RWPE1 (cell line): ENCODE results near the gene KCNS3.
A peak's percentile ranks its signal among the peaks of the same experiment; 100 is the strongest.

Source experiments
- CTCF ChIA-PET: fragments of 350-600 bp; sonication (Branson Sonifier 250); formaldehyde crosslinking; extraction: SDS; loops from one replicate; lab custom pipeline; 2021; lab: Yijun Ruan, JAX
- POLR2A ChIA-PET: fragments of 400-600 bp; formaldehyde crosslinking; extraction: SDS; loops from one replicate; lab custom pipeline; 2020; ENCODE audit warnings: antibody characterized with exemption; ENCODE audit not compliant: low non-redundant PET; lab: Yijun Ruan, JAX
- DNase-seq: peaks from one replicate; pipeline ENCODE4 v3.0.0; 2012; ENCODE audit warnings: low spot score
- H3K27ac ChIP-seq: fragments of 450-650 bp; 2 replicates; pipeline ENCODE4 v1.5.1; 2017
- CTCF ChIP-seq: fragments of 450-650 bp; conservative IDR thresholded peaks from 2 replicates; pipeline ENCODE4 v1.5.1; 2017; ENCODE audit warnings: low read depth, mild to moderate bottlenecking

The KCNS3 gene

DNA sequence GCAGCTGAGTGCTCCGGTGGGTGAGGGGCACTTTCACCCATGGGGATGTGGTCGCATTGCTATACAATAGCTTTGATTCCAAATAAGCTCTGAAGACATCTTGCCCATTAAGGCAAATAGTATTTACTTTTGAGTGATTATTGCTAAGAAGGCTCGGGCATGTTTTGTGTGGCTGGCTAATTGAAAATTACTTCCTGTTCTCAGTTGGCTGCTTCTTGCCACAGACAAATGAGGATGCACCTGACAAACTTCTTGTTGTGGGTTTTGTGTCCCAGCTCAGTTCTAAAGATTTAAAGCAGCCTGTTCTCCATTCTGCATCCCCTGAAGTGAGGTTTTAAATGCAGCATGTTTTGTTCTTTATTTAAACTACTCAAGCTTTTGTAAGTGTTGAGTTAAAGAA is 88.3 kb downstream of the KCNS3 start:
- CTCF ChIA-PET: no interaction called here

GRCh38 chr2:17969661-17970060 is 91.2 kb downstream of the KCNS3 start:
- TF ChIP-seq CTCF: no peak
- H3K27ac ChIP-seq: no peak overlapping the region
- ChIA-PET CTCF (no interaction called here), POLR2A (no interaction called here)
- DNase-seq: no peak

More for the DNA sequence above, 88.3 kb downstream of the KCNS3 start:
- no peak overlapping the region for H3K27ac ChIP-seq
- DNase-seq: no peak
- TF ChIP-seq CTCF: no peak
- POLR2A ChIA-PET: no interaction called here

GRCh38 chr2:17971531-17972125 is 93.2 kb downstream of the KCNS3 start:
- no peak for TF ChIP-seq CTCF
- POLR2A ChIA-PET: no interaction called here
- no peak for DNase-seq
- CTCF ChIA-PET: no interaction called here
- H3K27ac ChIP-seq: no peak overlapping the region

DNA sequence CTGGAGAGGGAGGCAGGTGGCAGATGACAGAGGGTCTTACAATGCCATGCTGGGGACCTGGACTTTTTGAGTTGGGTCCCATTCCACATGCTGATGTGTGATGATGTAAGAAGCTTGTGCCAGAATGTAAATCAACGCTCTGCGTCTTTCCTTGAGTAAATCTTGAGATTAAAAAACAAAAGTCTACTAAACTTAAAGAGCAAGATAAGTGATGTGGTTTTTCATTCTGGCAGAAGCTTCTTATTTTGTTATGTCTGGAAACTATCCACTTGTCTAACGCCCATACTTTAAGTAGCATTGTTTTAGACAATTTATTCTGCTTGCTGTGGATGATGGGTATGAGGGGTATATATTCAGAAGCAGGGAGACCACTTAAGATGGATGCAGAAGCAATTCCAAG is 94.5 kb downstream of the KCNS3 start:
- no peak overlapping the region for H3K27ac ChIP-seq
- no peak for DNase-seq
- ChIA-PET POLR2A (no interaction called here), CTCF (no interaction called here)
- no peak for TF ChIP-seq CTCF

DNA sequence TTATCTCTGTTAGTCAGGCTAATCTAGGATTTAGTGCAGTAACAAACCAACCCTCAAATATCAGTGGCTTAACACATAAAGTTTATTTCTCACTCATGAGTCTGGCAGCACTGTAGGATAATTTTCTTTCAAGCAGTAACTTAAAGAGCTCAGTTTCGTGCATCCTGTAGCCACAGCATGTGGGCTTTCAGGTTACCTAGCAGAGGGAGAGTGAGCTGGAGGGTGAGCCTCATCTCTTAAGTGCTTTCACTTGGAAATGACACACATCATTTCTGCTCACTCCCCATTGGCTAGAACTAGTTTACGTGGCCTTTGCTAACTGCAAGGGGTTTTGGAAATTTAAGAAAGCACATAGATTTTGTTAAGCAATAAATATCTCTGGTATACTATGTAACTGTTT is 96.9 kb downstream of the KCNS3 start:
- H3K27ac ChIP-seq: no peak overlapping the region
- no peak for TF ChIP-seq CTCF
- POLR2A ChIA-PET: no interaction called here
- CTCF ChIA-PET: interaction anchor here (0.5 kb wide), 1 partner anchor 207 kb away, joined by 3 read pairs; no protein-coding TSS in a partner anchor
- DNase-seq: no peak

GRCh38 chr2:17976871-17977746 is 98.6 kb downstream of the KCNS3 start:
- no peak overlapping the region for H3K27ac ChIP-seq
- ChIA-PET POLR2A (no interaction called here), CTCF (no interaction called here)
- no peak for TF ChIP-seq CTCF
- DNase-seq: peak; percentile 21
